Retinal pigment epithelial cell (primary cell): ENCODE measurements around the gene TSPAN4.

ENCODE experiments used
- DNase-seq: peaks from one replicate; pipeline ENCODE4 v3.0.0-alpha.2; 2010; ENCODE audit warnings: low read depth
- H3K4me3 ChIP-seq: 2 replicates; pipeline ENCODE4 v1.5.1; 2011; ENCODE audit warnings: mild to moderate bottlenecking, low read length, control low read depth, moderate library complexity
- TF ChIP-seq, protein P1 (sequence below): conservative IDR thresholded peaks from 2 replicates; pipeline ENCODE4 v1.5.1; 2011; ENCODE audit warnings: low read depth, low read length, control low read depth, inconsistent platforms

Gene TSPAN4

DNA sequence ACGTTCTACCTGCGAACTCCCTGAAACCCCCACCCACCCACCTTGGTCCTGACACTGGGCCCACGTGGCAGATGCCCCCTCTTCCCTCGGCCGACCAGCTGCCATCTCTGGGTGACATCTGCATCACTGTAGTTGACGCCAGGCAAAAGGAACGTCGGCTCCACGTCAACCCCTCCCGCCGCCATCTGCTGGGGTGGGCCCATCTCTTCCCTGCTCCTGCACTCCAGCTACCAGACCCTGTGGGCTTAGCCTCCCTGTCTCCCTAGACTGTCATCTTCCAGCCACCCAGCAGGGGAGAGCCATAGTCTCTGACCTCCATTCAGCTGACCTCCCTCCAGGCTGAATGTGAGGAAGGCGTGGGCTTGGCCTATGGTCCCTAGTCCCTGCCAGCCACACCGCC is 46.6 kb downstream of the TSPAN4 start:
- TF ChIP-seq, protein P1, sequence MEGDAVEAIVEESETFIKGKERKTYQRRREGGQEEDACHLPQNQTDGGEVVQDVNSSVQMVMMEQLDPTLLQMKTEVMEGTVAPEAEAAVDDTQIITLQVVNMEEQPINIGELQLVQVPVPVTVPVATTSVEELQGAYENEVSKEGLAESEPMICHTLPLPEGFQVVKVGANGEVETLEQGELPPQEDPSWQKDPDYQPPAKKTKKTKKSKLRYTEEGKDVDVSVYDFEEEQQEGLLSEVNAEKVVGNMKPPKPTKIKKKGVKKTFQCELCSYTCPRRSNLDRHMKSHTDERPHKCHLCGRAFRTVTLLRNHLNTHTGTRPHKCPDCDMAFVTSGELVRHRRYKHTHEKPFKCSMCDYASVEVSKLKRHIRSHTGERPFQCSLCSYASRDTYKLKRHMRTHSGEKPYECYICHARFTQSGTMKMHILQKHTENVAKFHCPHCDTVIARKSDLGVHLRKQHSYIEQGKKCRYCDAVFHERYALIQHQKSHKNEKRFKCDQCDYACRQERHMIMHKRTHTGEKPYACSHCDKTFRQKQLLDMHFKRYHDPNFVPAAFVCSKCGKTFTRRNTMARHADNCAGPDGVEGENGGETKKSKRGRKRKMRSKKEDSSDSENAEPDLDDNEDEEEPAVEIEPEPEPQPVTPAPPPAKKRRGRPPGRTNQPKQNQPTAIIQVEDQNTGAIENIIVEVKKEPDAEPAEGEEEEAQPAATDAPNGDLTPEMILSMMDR, result no peak
- no peak for DNase-seq
- H3K4me3 ChIP-seq, result no peak overlapping the region

DNA sequence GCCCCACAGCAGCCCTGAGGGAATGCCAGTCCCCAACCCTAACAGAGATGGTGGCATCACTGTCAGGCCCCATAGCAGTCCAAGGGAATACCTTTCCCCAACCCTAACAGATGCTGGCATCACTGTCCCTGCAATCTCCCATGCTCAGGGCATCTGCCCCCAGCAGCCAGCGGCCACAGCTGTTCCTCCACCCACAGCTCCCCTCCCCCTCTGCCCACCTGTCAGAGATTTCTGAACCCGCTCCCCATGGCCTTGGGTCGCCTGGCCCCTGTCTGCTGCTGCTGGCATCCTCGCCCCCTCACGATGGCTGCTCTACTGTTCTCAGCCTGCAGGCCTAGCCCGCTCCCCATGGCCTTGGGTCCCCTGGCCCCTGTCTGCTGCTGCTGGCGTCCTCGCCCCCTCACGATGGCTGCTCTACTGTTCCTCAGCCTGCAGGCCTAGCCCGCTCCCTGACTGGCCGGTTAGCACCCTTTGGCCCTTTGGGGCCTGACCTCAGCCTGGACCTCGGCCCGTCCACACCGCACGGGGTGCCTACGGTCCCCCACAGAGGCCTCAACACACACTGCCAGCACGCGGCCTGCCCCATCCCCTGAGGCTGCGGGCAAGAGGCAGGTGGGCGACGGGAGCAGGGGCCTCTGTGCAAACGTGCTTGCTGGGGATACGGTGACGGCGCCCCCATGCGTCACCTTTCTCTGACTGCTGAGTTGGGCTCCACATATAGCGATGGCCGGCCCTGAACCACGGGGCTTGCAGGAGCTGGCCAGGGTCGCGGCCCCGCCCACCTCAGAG is 47.2 kb downstream of the TSPAN4 start:
- no peak overlapping the region for H3K4me3 ChIP-seq
- TF ChIP-seq, protein P1, result no peak
- DNase-seq, result no peak

DNA sequence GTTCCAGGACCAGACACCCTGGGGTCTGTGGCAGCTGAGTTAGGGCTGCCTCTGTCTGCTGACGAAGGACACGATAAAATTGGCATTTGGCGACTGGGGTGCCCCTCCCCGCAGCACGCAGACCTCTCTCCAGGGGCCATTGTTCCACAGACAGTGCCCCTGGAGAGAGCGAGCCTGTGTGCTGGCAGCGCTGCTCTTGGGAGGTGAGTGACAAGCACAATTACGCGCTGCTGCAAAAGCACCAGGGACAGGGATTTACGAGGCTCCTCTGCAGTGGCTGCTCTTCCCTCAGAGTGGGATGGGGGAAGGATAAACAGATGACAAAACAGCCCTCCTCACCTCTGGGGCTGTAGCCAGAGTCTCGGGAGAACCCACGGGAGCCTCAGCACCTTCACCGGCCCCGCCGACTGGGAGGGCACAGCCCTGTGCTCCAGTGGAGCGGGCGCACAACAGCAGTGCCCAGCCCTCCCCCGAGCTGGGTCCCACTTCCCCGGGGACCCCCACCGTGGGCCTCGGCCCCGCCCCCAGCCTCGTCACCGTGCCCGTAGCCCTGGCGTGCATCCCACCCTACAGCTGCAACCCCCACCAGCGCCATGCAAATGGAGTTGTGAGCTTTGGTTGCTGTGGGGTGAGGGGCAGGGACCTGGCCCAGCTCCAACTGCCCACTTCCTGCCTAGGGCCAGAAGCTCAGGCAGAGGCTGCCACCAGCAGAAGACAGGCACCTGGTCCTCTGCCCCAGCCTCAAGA is 48.3 kb downstream of the TSPAN4 start:
- no peak for DNase-seq
- no peak overlapping the region for H3K4me3 ChIP-seq
- TF ChIP-seq, protein P1, result no peak

DNA sequence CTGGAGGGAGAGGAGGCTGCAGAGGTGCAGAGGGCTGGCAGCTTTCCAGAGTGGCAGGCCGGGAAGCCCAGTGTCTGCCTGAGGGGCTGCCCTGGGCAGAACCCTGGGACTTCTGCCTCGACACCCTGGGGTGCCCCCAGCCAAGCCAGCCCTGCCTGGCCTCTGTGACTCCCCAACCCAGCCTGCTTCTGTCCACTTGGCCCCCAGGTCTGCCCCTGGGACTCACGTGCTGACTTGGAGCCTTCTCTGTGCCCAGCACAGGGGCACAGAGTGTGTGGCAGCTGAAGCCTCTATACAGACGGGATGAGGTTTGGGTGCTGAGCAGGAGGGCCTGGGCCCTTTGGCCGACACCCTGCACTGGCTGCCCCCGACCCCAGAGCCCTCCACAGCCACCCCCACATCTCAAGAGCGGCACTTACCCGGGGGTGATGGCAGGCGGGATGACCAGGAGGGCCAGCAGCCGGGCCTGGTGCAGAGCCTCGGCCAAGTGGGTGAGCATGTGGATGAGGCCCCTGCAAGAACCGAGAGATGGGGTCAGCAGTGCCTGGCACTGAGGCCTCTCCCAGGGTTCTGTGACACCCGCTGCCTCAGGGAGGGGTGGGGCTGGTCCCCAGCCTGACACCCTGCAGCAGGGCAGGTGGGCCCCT is 50.5 kb downstream of the TSPAN4 start:
- no peak for DNase-seq
- TF ChIP-seq, protein P1, result no peak
- H3K4me3 ChIP-seq, result no peak overlapping the region

DNA sequence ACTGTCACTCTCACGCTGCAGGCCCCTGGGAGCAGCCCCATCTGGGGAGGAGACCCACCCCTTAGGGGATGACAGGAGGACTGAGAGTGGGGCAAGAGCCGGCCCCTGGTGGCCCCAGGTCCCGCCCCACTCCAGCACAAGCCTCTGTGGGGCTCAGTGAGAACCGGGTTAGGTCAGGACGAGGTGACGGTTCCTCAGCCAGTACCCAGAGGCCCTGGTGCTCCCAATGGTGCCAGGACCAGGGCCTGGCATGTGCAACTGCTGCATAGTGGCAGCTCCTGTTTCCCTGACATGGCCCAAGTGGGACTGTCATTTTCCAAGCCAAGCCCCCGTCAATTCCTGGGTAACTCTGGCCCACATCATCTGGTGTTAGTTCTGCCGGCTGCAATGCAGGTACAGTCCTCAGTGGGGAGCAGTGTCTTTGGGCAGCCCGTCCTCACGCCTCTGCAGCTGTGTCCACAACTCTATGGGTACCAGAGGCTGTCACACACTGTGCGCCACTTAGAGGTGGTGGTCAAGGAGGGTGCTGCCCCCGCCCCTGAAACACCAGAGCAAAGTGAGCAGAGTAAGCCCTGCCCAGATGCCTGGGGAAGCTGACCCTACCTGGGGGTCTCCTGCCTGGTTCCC is 52.0 kb downstream of the TSPAN4 start:
- no peak for DNase-seq
- no peak overlapping the region for H3K4me3 ChIP-seq
- TF ChIP-seq, protein P1, result peak; percentile 27

DNA sequence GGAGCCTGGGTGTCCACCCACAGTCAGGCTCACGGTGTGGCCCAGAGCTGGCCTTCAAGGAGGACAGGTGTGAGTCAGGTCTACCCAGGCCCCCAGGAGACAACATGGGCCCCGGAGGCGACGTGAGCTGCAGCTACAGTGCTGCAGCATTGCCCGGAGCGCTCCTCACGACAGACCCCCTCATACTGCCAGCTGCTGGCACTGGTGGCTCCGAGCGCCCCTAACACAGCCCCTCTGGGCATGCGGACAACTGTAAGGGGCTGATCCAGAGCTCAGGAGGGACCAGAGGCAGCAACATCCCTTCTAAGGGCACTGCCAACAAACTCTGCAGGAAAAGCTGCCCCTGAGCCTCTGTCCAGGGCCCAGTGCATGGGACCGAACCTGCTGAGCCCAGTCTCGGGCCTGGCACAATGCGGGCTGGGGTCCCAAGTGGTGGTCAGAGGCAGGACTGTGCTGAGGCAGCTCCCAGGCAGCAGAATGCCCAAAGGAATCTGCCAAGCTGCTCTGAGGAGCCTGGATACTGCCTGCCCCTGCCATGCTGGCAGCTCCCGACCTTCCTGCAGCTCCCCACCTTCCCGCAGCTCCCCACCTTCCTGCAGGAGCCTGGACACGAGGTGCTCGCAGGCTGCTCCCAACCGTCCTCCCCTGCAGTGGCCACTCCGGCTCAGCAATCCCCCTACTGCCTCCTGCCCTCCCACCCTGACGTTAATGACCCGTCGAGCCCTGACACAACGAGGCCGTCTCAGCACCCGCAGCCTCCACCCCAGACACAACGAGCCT is 52.9 kb downstream of the TSPAN4 start:
- H3K4me3 ChIP-seq, result no peak overlapping the region
- no peak for DNase-seq
- TF ChIP-seq, protein P1, result no peak
